Endothelial cell of umbilical vein (primary cell): ENCODE results near the gene TBCE. TPM values are rescaled to one million over a fixed set of nuclear protein-coding genes. Genes with fewer than 3 reads are reported as not detected.

Experiments used
- BruUV-seq: library from RNA; stranded (reverse); fragments of 400-500 nt; replicated peaks from 2 replicates; lab custom pipeline; 2021; lab: Mats Ljungman, UMichigan
- CTCF ChIA-PET: fragments of 300-600, 350-600 bp; sonication (Branson Sonifier 250); formaldehyde crosslinking; loops from one replicate; lab custom pipeline; 2021; ENCODE audit warnings: antibody characterized with exemption, inconsistent platforms; lab: Charles Lee
- POLR2A ChIA-PET: fragments of 300-600, 350-600 bp; sonication (Branson Sonifier 250); formaldehyde crosslinking; loops from one replicate; lab custom pipeline; 2021; ENCODE audit warnings: antibody characterized with exemption, inconsistent platforms; lab: Charles Lee
- DNase-seq: peaks from one replicate; pipeline ENCODE4 v3.0.0-alpha.2; 2011; ENCODE audit warnings: low read depth, low spot score
- FAIRE-seq: peaks from 2 replicates; lab custom pipeline; 2011; peaks lifted over from hg19 to GRCh38; lab: Jason Lieb, UNC
- H2AFZ ChIP-seq: 2 replicates; pipeline ENCODE4 v1.6.0; 2012; ENCODE audit warnings: low read depth, low read length, control low read depth, inconsistent platforms
- H3K27ac ChIP-seq: 2 replicates; pipeline ENCODE4 v1.5.1; 2011; ENCODE audit warnings: low read depth, mild to moderate bottlenecking, control low read depth, low read length, moderate library complexity; ENCODE audit not compliant: insufficient read depth
- H3K27me3 ChIP-seq, 2 experiments: 2 replicates each; pipeline versions ENCODE4 v1.6.0 to v1.6.1; 2011; ENCODE audit warnings: low read length in 2 of 2, mixed read lengths in 1 of 2; ENCODE audit not compliant: control insufficient read depth in 2 of 2, insufficient read depth in 2 of 2
- H3K36me3 ChIP-seq, 2 experiments: 2 replicates in 1 of 2; 3 replicates in 1 of 2; pipeline ENCODE4 v1.5.1; 2011; ENCODE audit warnings: low read length in 2 of 2, mild to moderate bottlenecking in 1 of 2, moderate library complexity in 1 of 2; ENCODE audit not compliant: control insufficient read depth in 2 of 2, insufficient read depth in 2 of 2; ENCODE audit errors: extremely low read depth in 1 of 2
- H3K4me1 ChIP-seq: 3 replicates; pipeline ENCODE4 v1.5.1; 2011; ENCODE audit warnings: mild to moderate bottlenecking, low read length; ENCODE audit not compliant: control insufficient read depth, insufficient read depth; ENCODE audit errors: extremely low read depth
- H3K4me2 ChIP-seq: 2 replicates; pipeline ENCODE4 v1.6.1; 2011; ENCODE audit warnings: low read length, control low read depth, mixed read lengths; ENCODE audit not compliant: insufficient read depth
- H3K4me3 ChIP-seq, 3 experiments: fragments of 200-600 bp in 1 of 3; sonication (generic), shearing (Covaris generic) in 1 of 3; replicated peaks in 1 of 3; 2 replicates each; pipeline ENCODE4 v1.5.1; 2011 to 2016; ENCODE audit warnings: control low read depth in 3 of 3, low read length in 3 of 3, mild to moderate bottlenecking in 2 of 3, inconsistent platforms in 1 of 3, low read depth in 1 of 3, moderate library complexity in 1 of 3; ENCODE audit not compliant: insufficient read depth in 1 of 3
- H3K79me2 ChIP-seq: 2 replicates; pipeline ENCODE4 v1.6.0; 2012; ENCODE audit warnings: low read length, inconsistent platforms; ENCODE audit not compliant: control insufficient read depth, insufficient read depth
- H3K9ac ChIP-seq: replicated peaks from 2 replicates; pipeline ENCODE3; 2011; ENCODE audit warnings: low read length, control low read depth; ENCODE audit not compliant: insufficient read depth; ENCODE audit errors: extremely low read depth
- H3K9me1 ChIP-seq: replicated peaks from 3 replicates; pipeline ENCODE4 v1.6.0; 2011; ENCODE audit warnings: mild to moderate bottlenecking, low read length; ENCODE audit not compliant: control insufficient read depth, insufficient read depth; ENCODE audit errors: extremely low read depth
- H3K9me3 ChIP-seq: replicated peaks from 2 replicates; pipeline ENCODE4 v1.5.1; 2012; ENCODE audit warnings: low read length, inconsistent platforms; ENCODE audit not compliant: control insufficient read depth, insufficient read depth
- H4K20me1 ChIP-seq: replicated peaks from 2 replicates; pipeline ENCODE3; 2011; ENCODE audit warnings: mild to moderate bottlenecking, low read length; ENCODE audit not compliant: control insufficient read depth, insufficient read depth; ENCODE audit errors: extremely low read depth
- EZH2 ChIP-seq: IDR thresholded peaks from 2 replicates; pipeline ENCODE4 v1.6.1; 2012; ENCODE audit warnings: borderline replicate concordance, low read depth, mild to moderate bottlenecking, moderate library complexity, low read length, inconsistent platforms; ENCODE audit not compliant: severe bottlenecking
- FOS ChIP-seq: IDR thresholded peaks from 2 replicates; pipeline ENCODE4 v1.6.1; 2011; ENCODE audit warnings: mild to moderate bottlenecking, low read length, moderate library complexity, borderline replicate concordance; ENCODE audit not compliant: insufficient read depth
- GATA2 ChIP-seq: IDR thresholded peaks from 2 replicates; pipeline ENCODE4 v1.7.0; 2011; ENCODE audit warnings: low read depth, mild to moderate bottlenecking, moderate library complexity, mixed read lengths, low read length; ENCODE audit not compliant: insufficient read length, insufficient read depth
- JUN ChIP-seq: IDR thresholded peaks from 2 replicates; pipeline ENCODE4 v1.6.1; 2011; ENCODE audit warnings: borderline replicate concordance, low read depth; ENCODE audit not compliant: insufficient read length, insufficient read depth
- MYC ChIP-seq: IDR thresholded peaks from one replicate; pipeline ENCODE4 v1.6.1; 2011; ENCODE audit warnings: mild to moderate bottlenecking, low read depth, low read length
- POLR2A ChIP-seq: IDR thresholded peaks from 2 replicates; pipeline ENCODE4 v1.6.1; 2012; ENCODE audit warnings: low read depth, mild to moderate bottlenecking, control low read depth, low read length
- POLR2AphosphoS5 ChIP-seq: IDR thresholded peaks from 2 replicates; pipeline ENCODE4 v1.6.1; 2012; ENCODE audit warnings: low read depth, mild to moderate bottlenecking, control low read depth, low read length, moderate library complexity; ENCODE audit not compliant: insufficient read depth
- dilution Hi-C: fragments of 300-500 bp; cut with MboI; formaldehyde crosslinking; loops from one replicate; pipeline ENCODE4 v1.15.0; 2019; ENCODE audit warnings: low sequenced_read_pairs; ENCODE audit not compliant: extremely low pct_ligation_motif_present
- intact Hi-C: fragments of 100-400 bp; cut with micrococcal nuclease; formaldehyde crosslinking; loops from one replicate; pipeline ENCODE4 v1.10.0; 2022
- polyA plus RNA-seq, 4 experiments: library from polyadenylated mRNA; depleted of rRNA in 3 of 4; stranded (reverse) in 3 of 4; unstranded in 1 of 4; fragments of >200 nt; gene quantifications; 2 replicates each; pipeline versions ENCODE4 v1.2.1 to v1.2.3, GENCODE V29; 2011 to 2012; ENCODE audit warnings: missing spikeins in 1 of 4
- total RNA-seq: library from RNA; stranded (reverse); gene quantifications from 2 replicates; pipeline ENCODE4 v1.2.3, GENCODE V29; 2021
- TF ChIP-seq, protein P1 (sequence below): IDR thresholded peaks from 2 replicates; pipeline ENCODE4 v1.6.1; 2011; ENCODE audit not compliant: insufficient read depth, insufficient read length
- TF ChIP-seq, protein P2 (sequence below), 2 donors: IDR thresholded peaks; 1 replicate in 1 of 2; 2 replicates in 1 of 2; pipeline ENCODE4 v1.5.1; 2011; ENCODE audit warnings: low read length in 2 of 2, mild to moderate bottlenecking in 2 of 2, moderate library complexity in 2 of 2, control low read depth in 1 of 2, inconsistent platforms in 1 of 2, low read depth in 1 of 2; ENCODE audit not compliant: insufficient read depth in 1 of 2; ENCODE audit errors: extremely low read depth in 1 of 2

The TBCE gene
- total and polyA plus RNA-seq, 2 donors (not counting 3 experiments of a cell fraction or from before 2014, with no cell fraction given), result 13.7 to 32.6 TPM

DNA sequence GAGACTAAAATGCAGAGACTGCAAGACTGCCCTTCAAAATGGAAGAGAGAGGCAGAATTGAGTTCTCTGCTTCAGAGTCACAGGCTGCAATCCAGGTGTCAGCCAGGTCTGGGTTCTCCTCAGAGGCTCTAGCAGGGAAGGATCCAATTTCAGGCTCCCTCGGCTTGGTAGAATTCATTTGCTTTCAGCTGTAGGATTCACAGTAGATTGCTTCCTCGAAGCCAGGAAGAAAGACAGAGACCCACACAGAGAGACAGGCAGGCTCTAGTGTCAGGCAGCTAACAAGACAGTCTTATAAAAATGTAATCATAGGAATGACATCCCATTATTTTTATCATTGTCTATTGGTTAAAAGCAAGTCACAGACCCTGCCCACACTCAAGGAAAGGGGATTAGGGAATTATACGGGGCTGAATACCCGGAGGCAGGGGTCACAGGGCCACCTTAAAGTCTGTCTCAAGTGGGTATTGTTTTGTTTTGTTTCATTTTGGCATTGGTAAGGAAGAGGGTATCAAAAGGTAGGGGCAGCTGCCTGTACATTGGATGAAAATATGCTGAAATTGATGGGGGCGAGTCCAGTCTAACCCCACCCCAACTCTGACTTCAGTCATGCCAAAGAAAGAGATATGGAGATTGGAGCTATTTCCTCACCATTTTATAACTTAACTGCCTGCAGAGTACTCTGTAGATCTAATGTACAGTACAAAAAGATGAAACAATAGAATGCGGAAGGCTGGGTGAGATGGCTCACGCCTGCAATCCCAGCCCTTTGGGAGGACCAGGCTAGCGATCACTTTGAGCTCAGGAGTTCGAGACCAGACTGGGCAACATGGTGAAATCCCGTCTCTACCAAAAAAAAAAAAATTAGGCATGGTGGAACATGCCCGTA lies 9.5 kb upstream of the TBCE start:
- no peak overlapping the region for H3K4me3 ChIP-seq
- no peaks in the 10 kb centered on the region for H4K20me1 ChIP-seq
- no peak overlapping the region for H3K4me2 ChIP-seq
- dilution Hi-C loops, result no loop called here
- no peaks in the 10 kb centered on the region for H3K9me3 ChIP-seq
- H3K9ac ChIP-seq, result no peak overlapping the region
- no peaks in the 10 kb centered on the region for H3K79me2 ChIP-seq
- TF ChIP-seq POLR2A (no peak), EZH2 (no peak), MYC (no peak), FOS (no peak), POLR2AphosphoS5 (no peak), JUN (no peak), GATA2 (no peak)
- TF ChIP-seq, protein P1, sequence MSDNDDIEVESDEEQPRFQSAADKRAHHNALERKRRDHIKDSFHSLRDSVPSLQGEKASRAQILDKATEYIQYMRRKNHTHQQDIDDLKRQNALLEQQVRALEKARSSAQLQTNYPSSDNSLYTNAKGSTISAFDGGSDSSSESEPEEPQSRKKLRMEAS, result no peak
- TF ChIP-seq, protein P2, sequence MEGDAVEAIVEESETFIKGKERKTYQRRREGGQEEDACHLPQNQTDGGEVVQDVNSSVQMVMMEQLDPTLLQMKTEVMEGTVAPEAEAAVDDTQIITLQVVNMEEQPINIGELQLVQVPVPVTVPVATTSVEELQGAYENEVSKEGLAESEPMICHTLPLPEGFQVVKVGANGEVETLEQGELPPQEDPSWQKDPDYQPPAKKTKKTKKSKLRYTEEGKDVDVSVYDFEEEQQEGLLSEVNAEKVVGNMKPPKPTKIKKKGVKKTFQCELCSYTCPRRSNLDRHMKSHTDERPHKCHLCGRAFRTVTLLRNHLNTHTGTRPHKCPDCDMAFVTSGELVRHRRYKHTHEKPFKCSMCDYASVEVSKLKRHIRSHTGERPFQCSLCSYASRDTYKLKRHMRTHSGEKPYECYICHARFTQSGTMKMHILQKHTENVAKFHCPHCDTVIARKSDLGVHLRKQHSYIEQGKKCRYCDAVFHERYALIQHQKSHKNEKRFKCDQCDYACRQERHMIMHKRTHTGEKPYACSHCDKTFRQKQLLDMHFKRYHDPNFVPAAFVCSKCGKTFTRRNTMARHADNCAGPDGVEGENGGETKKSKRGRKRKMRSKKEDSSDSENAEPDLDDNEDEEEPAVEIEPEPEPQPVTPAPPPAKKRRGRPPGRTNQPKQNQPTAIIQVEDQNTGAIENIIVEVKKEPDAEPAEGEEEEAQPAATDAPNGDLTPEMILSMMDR (IDR thresholded peaks at IDR 0.05; ENCODE audit: extremely low read depth in 1 of 2, insufficient read depth in 1 of 2, low read depth in 1 of 2, low read length in 2 of 2), result no peak
- no peak for DNase-seq
- intact Hi-C loops, result no loop called here
- ChIA-PET POLR2A (no interaction called here), CTCF (interaction anchor here (1.2 to 1.6 kb wide), 2 partner anchors 58 to 99 kb away, joined by 3 to 4 read pairs; no protein-coding TSS in a partner anchor)
- no TSS peak for BruUV-seq
- H2AFZ ChIP-seq, result no peak overlapping the region
- no peak for FAIRE-seq
- no peak overlapping the region for H3K27ac ChIP-seq
- H3K36me3 ChIP-seq, result no peaks in the 10 kb centered on the region
- H3K9me1 ChIP-seq, result no peaks in the 10 kb centered on the region
- peaks cover 0 to 4% of the 10 kb centered on the region in 2 experiments for H3K27me3 ChIP-seq
- no peaks in the 10 kb centered on the region for H3K4me1 ChIP-seq
